COLO668 (cell line): ENCODE results near the gene CHST1.
A peak's percentile ranks its signal among the peaks of the same experiment; 100 is the strongest.

ENCODE experiments used
- DNase-seq: peaks from one replicate; lab custom pipeline; 2025; ENCODE audit not compliant: unreplicated experiment; lab: John Stamatoyannopoulos, UW

CHST1 gene

GRCh38 chr11:45607995-45608394 lies 57.4 kb downstream of the CHST1 start:
- DNase-seq = no peak

- DNase-seq = peak; percentile 14
Observed at GRCh38 chr11:45606514-45607281, 58.7 kb downstream of the CHST1 start.

- no peak for DNase-seq
Observed at GRCh38 chr11:45605051-45605450, 60.4 kb downstream of the CHST1 start.

- DNase-seq = no peak
Observed at GRCh38 chr11:45603946-45604682, 61.3 kb downstream of the CHST1 start.

- DNase-seq = no peak
Observed at GRCh38 chr11:45599161-45599943, 66.1 kb downstream of the CHST1 start.
